ACC112 (cell line): ENCODE results near the gene TGM2.

ENCODE experiments used
- H2AFZ ChIP-seq: fragments of 200-600 bp; sonication (generic); one replicate; pipeline ENCODE4 v1.6.0; 2017; ENCODE audit warnings: antibody characterized with exemption, low read length; ENCODE audit not compliant: unreplicated experiment
- H3K27ac ChIP-seq: fragments of 200-600 bp; sonication (generic); 2 replicates; pipeline ENCODE4 v1.5.1; 2014; ENCODE audit warnings: low read depth, mild to moderate bottlenecking, antibody characterized with exemption, low read length, moderate library complexity
- H3K27me3 ChIP-seq: fragments of 200-600 bp; sonication (generic); 2 replicates; pipeline ENCODE4 v1.6.1; 2014; ENCODE audit warnings: mild to moderate bottlenecking, antibody characterized with exemption, low read length, moderate library complexity, mixed read lengths; ENCODE audit not compliant: insufficient read depth
- H3K36me3 ChIP-seq: fragments of 200-600 bp; sonication (generic); 2 replicates; pipeline ENCODE4 v1.6.1; 2016; ENCODE audit warnings: mild to moderate bottlenecking, antibody characterized with exemption, low read length, moderate library complexity, mixed read lengths; ENCODE audit not compliant: insufficient read depth
- H3K4me1 ChIP-seq: fragments of 200-600 bp; sonication (generic); one replicate; pipeline ENCODE4 v1.6.1; 2016; ENCODE audit warnings: low read length, mixed read lengths; ENCODE audit not compliant: insufficient read depth, unreplicated experiment, control insufficient read depth
- H3K4me3 ChIP-seq: fragments of 200-600 bp; sonication (generic); 2 replicates; pipeline ENCODE4 v1.5.1; 2014; ENCODE audit warnings: mild to moderate bottlenecking, low read depth, low read length
- H3K79me2 ChIP-seq: fragments of 200-600 bp; sonication (generic); one replicate; pipeline ENCODE4 v1.6.0; 2016; ENCODE audit warnings: low read length; ENCODE audit not compliant: control insufficient read depth, unreplicated experiment, insufficient read depth

TGM2 gene

DNA sequence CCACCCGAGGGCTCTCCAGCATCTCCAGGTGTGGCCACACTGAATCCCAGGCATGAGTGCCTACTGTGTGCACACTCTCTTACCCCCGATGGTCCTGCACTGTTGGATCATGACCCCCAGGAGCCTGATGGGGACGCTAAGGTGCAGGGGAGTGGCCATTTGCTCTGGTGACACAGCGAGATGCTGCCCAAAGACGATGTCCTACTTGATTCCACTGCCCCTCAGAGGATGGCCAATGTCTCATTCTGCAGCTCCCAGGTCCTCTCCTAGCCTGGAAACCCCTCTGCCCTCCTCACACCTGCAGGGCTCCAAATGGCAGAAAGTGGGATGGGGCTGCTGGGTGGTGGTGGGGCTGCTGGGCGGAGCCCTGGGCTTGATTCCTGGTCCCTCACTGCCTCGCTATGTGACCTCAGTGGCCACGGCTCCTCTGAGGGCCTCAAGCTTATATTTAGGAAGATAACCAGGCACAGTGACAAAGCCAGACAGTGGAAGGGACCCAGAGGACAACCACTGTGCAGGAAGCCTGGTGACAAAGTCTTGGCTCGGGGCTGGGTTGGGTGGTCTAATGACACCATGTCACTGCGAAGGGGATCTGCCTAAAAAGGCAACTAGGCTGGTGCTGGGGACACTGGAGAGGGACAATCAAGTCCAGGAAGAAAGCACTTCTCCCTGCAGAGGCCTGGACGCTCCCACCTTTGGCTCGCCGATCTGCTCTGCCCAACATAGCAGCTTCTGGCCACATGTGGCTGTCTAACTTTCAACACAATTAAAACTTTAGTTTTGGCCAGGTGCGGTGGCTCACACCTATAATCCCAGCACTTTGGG is 28.4 kb downstream of the TGM2 start:
- H3K4me3 ChIP-seq, result no peak overlapping the region
- peaks cover 18% of the 10 kb centered on the region for H3K4me1 ChIP-seq
- H3K36me3 ChIP-seq, result no peaks in the 10 kb centered on the region
- no peaks in the 10 kb centered on the region for H3K27me3 ChIP-seq
- H3K27ac ChIP-seq, result no peak overlapping the region
- no peak overlapping the region for H2AFZ ChIP-seq
- H3K79me2 ChIP-seq, result no peaks in the 10 kb centered on the region

DNA sequence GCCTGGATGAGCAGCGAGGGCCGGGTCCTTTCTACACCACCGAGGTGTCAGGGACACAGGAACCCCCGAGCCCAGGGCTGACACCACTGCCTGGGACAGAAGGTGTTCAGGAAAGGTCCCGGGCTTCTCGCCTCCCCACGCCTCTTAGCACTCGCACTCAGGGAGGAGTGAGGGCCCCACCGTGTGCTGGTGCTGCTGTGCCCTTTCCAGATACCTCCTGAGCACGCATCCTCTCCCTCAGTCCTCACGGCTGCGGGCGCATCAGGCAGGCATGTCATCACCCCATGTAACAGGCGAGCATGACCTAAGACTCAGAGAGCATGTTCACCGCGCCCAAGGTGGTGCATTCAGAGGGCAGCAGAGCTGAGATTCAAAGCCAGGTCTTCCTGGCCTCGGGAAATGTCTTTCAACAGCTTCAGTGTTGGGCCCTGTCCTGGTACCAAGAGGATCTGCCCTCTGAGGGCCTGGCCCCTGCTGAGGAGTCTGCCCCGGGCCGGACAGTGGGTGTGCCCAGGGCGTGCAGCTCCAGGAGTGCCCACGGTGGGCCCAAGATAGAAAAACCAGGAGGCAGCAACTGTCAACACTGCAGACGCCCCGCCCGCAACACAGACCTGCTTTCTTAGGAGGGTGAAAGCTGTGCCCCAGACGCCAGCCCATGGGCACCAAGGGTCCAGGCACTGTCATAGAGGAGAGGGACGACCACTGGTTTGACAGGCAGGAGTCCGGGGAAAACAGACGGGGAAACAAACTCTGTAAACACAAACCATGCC is 29.2 kb downstream of the TGM2 start:
- Histone ChIP-seq H3K4me1 (peaks cover 18% of the 10 kb centered on the region), H3K27me3 (no peaks in the 10 kb centered on the region), H3K36me3 (no peaks in the 10 kb centered on the region)

DNA sequence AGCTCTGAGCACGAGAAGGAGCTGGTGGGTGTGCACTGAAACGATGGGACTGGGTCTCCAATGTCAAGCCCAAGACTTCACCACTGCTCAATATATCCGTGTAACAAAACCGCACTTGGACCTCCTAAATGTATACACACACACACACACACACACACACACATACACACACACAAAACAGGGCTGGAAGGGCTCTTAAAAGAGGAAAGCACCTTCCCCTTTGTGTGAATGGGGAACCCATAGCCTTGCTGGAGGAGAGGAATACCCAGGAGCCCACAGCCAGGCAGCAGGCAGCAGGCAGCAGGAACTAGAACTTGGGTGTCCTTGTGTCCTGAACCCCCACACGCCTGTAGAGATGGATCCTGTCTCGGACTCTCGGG is 29.8 kb downstream of the TGM2 start:
- Histone ChIP-seq H3K4me1 (peaks cover 18% of the 10 kb centered on the region), H3K79me2 (no peaks in the 10 kb centered on the region), H2AFZ (no peak overlapping the region), H3K27ac (peak overlapping the region; percentile 62; the same call in 1 of the 2 replicates), H3K27me3 (no peaks in the 10 kb centered on the region), H3K36me3 (no peaks in the 10 kb centered on the region), H3K4me3 (no peak overlapping the region)

More for the DNA sequence above, 29.2 kb downstream of the TGM2 start:
- no peaks in the 10 kb centered on the region for H3K79me2 ChIP-seq
- no peak overlapping the region for H3K4me3 ChIP-seq
- no peak overlapping the region for H2AFZ ChIP-seq
- H3K27ac ChIP-seq, result no peak overlapping the region

DNA sequence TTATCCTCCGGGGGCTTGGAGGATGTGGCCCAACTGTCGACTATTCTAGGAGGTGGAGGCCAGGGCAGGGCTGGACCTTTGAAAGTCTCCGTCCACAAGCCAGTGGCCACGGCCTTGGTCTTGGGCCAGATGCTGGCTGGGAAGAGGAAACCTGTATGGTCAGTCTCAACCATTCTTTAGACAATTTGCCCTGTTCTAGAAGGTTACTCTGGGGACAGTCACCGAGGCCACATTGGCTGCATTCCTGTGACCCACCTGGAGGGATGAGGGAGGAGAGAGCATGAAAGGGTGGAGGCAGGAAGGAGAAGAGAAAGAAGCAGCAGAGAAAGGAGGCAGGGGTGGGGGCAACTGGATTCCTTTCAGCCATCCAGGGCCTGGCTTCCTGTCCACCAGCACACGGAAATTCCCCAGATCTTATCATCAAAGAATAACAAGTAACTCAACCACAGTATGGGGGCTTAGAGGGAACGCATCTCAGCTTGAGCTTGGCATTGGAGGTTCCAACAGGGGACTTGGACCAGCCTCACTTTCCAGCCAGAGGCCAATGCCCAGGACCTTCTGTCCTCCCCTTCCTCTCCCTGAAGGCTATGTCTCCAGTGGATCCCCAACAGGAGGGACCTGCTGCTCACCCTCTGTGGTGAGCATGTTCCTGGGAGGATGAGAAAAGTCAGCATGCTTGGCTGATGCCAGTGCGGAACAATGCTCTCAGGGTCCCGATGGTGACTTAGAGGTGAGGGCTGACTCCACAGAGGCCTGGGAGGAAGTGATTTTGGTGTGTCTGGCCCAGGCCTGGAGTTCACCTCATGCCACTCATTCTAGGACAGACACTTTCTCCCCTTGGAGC is 30.4 kb downstream of the TGM2 start:
- peak overlapping the region; percentile 31; the same call in 1 of the 2 replicates for H3K4me3 ChIP-seq

DNA sequence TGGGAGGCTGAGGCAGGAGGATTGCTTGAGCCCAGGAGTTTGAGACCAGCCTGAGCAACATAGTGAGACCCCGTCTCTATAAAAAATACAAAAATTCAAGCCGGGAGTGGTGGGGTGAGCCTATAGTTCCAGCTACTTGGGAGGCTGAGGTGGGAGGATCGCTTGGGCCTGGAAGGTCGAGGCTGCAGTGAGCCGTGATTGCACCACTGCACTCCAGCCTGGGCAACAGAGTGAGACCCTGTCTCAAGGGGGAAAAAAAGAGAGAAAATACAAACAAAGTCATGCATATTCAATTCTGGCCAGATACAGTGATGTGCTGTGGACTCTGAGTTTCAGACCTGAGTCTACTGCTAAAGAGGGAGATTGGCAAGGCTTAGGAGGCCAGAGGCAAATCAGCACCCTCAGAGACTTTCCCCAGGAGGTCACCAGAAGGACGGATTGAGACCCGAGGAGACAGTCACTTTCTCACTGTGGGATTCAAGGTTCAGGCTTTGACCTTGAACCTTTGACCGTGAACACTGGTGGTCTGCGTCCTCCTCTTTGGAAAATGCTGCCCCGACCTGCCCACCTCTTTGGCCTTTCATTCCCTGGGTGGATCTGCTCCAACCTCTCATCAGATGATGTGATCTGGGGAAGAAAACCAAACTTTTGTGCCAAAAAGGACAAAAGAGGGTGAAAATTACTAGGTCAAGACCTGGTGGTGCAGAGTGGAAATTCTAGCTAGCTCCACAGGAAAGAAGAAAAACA is 31.2 kb downstream of the TGM2 start:
- H3K36me3 ChIP-seq, result no peaks in the 10 kb centered on the region
- peaks cover 18% of the 10 kb centered on the region for H3K4me1 ChIP-seq
- H2AFZ ChIP-seq, result no peak overlapping the region
- H3K4me3 ChIP-seq, result no peak overlapping the region
- no peaks in the 10 kb centered on the region for H3K27me3 ChIP-seq
- H3K79me2 ChIP-seq, result no peaks in the 10 kb centered on the region
- H3K27ac ChIP-seq, result peak overlapping the region; percentile 62

More for the DNA sequence above, 30.4 kb downstream of the TGM2 start:
- H3K79me2 ChIP-seq, result no peaks in the 10 kb centered on the region
- H3K27me3 ChIP-seq, result no peaks in the 10 kb centered on the region
- peaks cover 18% of the 10 kb centered on the region for H3K4me1 ChIP-seq
- no peaks in the 10 kb centered on the region for H3K36me3 ChIP-seq
- H2AFZ ChIP-seq, result no peak overlapping the region
- H3K27ac ChIP-seq, result peak overlapping the region; percentile 62

DNA sequence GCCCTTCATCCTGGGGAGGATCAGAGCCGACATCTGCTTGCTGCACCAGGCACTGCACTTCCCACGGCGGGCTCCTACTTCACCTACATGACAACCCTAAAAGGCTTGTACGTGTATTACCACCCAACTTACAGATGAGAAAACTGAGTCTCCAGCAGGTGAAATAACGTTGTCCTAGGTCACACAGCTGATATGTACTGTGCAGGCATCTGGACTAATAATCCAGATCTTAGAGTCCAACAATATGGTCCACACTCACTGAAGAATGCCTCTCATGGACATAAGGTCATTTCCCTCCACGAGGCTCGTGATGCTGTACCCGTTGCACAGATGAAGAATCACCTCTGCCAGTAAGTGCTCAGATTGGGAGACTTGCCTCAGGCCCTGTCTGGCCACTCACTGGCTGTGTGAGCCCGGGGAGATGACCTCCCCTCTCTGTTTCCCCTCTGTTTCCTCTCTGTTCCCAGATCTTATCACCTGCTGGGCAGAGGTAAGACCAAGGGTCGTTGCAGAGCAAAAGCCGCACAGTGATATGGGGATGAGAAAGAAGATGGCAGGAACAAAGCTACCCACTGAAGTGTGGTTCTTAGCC is 32.1 kb downstream of the TGM2 start:
- Histone ChIP-seq H3K4me1 (peaks cover 18% of the 10 kb centered on the region), H3K27ac (no peak overlapping the region), H3K27me3 (no peaks in the 10 kb centered on the region), H3K4me3 (no peak overlapping the region), H3K79me2 (no peaks in the 10 kb centered on the region), H3K36me3 (no peaks in the 10 kb centered on the region), H2AFZ (no peak overlapping the region)

DNA sequence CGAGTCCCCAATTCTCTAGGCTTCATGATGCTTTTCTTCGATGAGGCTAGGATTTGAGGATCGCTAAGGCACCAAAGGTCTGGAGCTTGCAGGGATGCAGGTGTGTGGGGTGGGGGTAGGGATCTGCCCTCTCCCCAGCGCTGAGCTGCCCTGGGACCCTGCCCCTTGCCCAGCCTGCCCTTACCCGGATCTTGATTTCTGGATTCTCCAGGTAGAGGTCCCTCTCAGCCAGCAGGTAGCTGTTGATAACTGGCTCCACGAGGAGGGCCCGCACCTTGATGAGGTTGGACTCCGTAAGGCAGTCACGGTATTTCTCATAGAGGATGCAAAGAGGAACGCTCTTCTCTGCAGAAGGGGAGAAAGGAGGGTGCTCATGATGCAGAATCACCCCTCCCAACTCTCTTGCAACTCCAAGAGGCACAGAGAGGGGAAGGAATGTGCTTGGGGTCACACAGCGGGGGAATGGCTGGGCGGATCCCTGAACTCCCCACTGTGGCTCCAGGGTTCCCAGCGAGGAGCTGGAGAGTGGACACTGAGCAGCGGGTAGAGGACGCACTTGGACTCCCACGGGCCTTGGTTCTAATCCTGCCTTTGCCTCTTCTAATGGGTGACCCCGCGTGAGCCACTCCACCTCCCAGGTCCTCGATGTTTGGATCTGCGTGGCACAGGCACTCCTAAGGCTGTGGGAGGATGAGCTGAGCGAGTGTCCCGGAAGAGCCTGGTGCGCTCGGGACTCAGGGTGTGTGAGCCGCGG is 32.7 kb downstream of the TGM2 start:
- Histone ChIP-seq H3K27ac (no peak overlapping the region), H3K4me3 (no peak overlapping the region), H3K27me3 (no peaks in the 10 kb centered on the region), H3K79me2 (no peaks in the 10 kb centered on the region), H3K4me1 (peaks cover 22% of the 10 kb centered on the region), H2AFZ (no peak overlapping the region), H3K36me3 (no peaks in the 10 kb centered on the region)

DNA sequence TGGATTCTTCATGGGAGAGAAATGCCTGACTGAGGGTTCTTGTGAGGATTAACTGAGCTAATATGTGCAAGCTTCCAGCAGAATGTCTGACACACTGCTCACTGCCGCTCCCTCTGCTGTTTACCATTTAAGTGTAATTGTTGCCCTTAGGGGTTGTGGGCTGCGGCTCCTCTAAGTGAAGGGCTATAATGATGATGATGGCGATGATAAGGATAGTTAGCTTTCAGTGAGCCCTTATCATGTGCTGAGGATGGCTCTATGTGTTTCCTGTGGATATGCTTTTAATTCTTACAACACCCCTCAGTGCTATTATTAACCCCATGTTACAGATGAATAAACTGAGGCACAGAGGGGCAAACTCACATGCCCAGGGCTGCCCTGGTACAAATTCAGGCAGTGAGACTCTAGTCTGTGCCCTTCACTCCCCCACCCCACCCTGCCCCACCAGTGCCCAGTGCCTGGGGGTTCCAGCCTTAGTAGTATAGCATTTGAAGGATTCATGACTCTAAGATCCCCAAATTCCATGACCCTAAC is 33.4 kb downstream of the TGM2 start:
- H3K27me3 ChIP-seq, result no peaks in the 10 kb centered on the region
- peaks cover 29% of the 10 kb centered on the region for H3K4me1 ChIP-seq
- H3K4me3 ChIP-seq, result no peak overlapping the region
- H2AFZ ChIP-seq, result no peak overlapping the region
- no peaks in the 10 kb centered on the region for H3K79me2 ChIP-seq
- H3K27ac ChIP-seq, result no peak overlapping the region
- no peaks in the 10 kb centered on the region for H3K36me3 ChIP-seq
